Medulla oblongata (tissue), 1 donor: ENCODE results near the gene MAOB.

Experiments
- DNase-seq: peaks from one replicate; pipeline ENCODE4 v3.0.0-alpha.2; 2015; ENCODE audit errors: extremely low spot score

Gene MAOB

GRCh38 chrX:43860646-43861370, 21.4 kb downstream of the MAOB start:
- DNase-seq, result no peak

- no peak for DNase-seq
These were observed 28.9 kb downstream of the MAOB start for GRCh38 chrX:43853225-43853828.

GRCh38 chrX:43850629-43851028, 31.6 kb downstream of the MAOB start:
- DNase-seq, result no peak

- no peak for DNase-seq
These were observed 33.1 kb downstream of the MAOB start for GRCh38 chrX:43849173-43849572.

GRCh38 chrX:43847352-43847751, 34.9 kb downstream of the MAOB start:
- DNase-seq, result no peak

GRCh38 chrX:43846558-43846957, 35.7 kb downstream of the MAOB start:
- no peak for DNase-seq

GRCh38 chrX:43845776-43846175, 36.5 kb downstream of the MAOB start:
- no peak for DNase-seq

GRCh38 chrX:43840265-43840664, 42.0 kb downstream of the MAOB start:
- DNase-seq, result no peak

GRCh38 chrX:43836435-43837184, 45.6 kb downstream of the MAOB start:
- DNase-seq, result peak; percentile 34

GRCh38 chrX:43835559-43835958, 46.7 kb downstream of the MAOB start:
- no peak for DNase-seq

- DNase-seq, result no peak
These were observed 54.5 kb downstream of the MAOB start for GRCh38 chrX:43827791-43828190.

GRCh38 chrX:43822014-43822413, 60.2 kb downstream of the MAOB start:
- no peak for DNase-seq

GRCh38 chrX:43817444-43817843, 64.8 kb downstream of the MAOB start:
- DNase-seq, result no peak

- DNase-seq, result no peak
These were observed 67.0 kb downstream of the MAOB start for GRCh38 chrX:43815209-43815608.

GRCh38 chrX:43813898-43814297, 68.4 kb downstream of the MAOB start:
- peak; percentile 36 for DNase-seq

GRCh38 chrX:43813319-43813718, 68.9 kb downstream of the MAOB start:
- no peak for DNase-seq

GRCh38 chrX:43809463-43809862, 72.8 kb downstream of the MAOB start:
- no peak for DNase-seq

GRCh38 chrX:43808231-43808630, 74.0 kb downstream of the MAOB start:
- DNase-seq, result no peak

- no peak for DNase-seq
These were observed 76.7 kb downstream of the MAOB start for GRCh38 chrX:43805579-43805978.

GRCh38 chrX:43804021-43804420, 78.2 kb downstream of the MAOB start:
- no peak for DNase-seq

GRCh38 chrX:43785930-43786591, 96.2 kb downstream of the MAOB start:
- no peak for DNase-seq

GRCh38 chrX:43758044-43758443, 124.2 kb downstream of the MAOB start:
- no peak for DNase-seq
